Skeletal muscle satellite cell (primary cell): ENCODE results near the gene ARHGEF12. TPM values are rescaled to one million over a fixed set of nuclear protein-coding genes. Genes with fewer than 3 reads are reported as not detected.

ENCODE experiments used
- H3K27me3 ChIP-seq: 2 replicates; pipeline ENCODE4 v1.7.0; 2013; ENCODE audit warnings: low read length; ENCODE audit not compliant: control insufficient read depth, insufficient read depth
- H3K36me3 ChIP-seq: 2 replicates; pipeline ENCODE4 v1.7.0; 2013; ENCODE audit warnings: mild to moderate bottlenecking, control low read depth, low read length; ENCODE audit not compliant: insufficient read depth
- H3K4me1 ChIP-seq: 2 replicates; pipeline ENCODE4 v1.7.0; 2013; ENCODE audit warnings: low read length; ENCODE audit not compliant: control insufficient read depth, insufficient read depth
- H3K4me2 ChIP-seq: 2 replicates; pipeline ENCODE4 v1.7.0; 2013; ENCODE audit warnings: mild to moderate bottlenecking, low read length
- H3K4me3 ChIP-seq: 2 replicates; pipeline ENCODE4 v1.7.0; 2013; ENCODE audit warnings: low read length
- H3K9ac ChIP-seq: 2 replicates; pipeline ENCODE4 v1.7.0; 2013; ENCODE audit warnings: mild to moderate bottlenecking, low read depth, low read length, moderate library complexity
- H3K9me3 ChIP-seq: replicated peaks from 2 replicates; pipeline ENCODE4 v1.7.0; 2013; ENCODE audit warnings: mild to moderate bottlenecking, control low read depth, low read length
- total RNA-seq: library from RNA; depleted of rRNA; stranded (reverse); fragments of >200 nt; gene quantifications from 2 replicates; pipeline ENCODE4 v1.2.3, GENCODE V29; 2012; rRNA removed

The ARHGEF12 gene, protein sequence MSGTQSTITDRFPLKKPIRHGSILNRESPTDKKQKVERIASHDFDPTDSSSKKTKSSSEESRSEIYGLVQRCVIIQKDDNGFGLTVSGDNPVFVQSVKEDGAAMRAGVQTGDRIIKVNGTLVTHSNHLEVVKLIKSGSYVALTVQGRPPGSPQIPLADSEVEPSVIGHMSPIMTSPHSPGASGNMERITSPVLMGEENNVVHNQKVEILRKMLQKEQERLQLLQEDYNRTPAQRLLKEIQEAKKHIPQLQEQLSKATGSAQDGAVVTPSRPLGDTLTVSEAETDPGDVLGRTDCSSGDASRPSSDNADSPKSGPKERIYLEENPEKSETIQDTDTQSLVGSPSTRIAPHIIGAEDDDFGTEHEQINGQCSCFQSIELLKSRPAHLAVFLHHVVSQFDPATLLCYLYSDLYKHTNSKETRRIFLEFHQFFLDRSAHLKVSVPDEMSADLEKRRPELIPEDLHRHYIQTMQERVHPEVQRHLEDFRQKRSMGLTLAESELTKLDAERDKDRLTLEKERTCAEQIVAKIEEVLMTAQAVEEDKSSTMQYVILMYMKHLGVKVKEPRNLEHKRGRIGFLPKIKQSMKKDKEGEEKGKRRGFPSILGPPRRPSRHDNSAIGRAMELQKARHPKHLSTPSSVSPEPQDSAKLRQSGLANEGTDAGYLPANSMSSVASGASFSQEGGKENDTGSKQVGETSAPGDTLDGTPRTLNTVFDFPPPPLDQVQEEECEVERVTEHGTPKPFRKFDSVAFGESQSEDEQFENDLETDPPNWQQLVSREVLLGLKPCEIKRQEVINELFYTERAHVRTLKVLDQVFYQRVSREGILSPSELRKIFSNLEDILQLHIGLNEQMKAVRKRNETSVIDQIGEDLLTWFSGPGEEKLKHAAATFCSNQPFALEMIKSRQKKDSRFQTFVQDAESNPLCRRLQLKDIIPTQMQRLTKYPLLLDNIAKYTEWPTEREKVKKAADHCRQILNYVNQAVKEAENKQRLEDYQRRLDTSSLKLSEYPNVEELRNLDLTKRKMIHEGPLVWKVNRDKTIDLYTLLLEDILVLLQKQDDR (N-terminal part only)
- 43.0 and 53.2 TPM in 2 replicates for total RNA-seq

DNA sequence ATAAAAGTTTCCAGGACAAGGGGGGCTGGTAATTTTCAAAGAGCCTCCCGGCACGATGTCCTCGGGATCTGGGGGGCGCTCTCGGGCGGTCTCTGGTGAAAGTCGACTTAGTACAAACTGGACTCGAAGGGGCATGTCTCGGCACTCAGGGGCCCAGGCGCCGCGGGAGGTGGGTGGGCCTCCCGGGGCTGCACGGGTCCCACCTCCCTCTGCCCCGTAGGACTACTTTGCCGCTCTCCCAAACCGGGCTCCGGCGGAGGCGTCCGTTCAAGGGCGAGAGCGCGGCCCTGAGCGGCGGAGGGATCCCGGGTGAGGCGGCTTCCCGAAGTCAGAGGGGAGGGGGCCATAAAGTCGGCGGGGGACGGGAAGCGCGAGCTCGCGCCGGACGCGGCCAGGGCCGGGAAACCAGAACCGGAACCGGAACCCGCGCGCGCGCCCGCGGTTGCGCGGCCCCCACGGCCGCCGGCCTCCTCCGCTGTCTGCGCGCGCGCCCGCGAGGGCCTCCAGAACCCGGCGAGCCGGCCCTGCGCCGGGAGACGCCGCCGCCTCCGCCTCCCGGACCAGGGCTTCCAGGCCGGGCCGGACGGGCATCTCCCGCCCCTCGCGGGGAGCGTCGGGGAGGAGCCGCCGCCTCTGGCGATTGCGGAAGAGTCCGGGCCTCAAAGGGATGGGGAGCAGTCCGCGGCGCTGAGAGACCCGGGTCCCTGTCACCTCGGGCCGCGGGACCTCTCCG, at the start of gene ARHGEF12:
ARHGEF12 (plus strand) TSS at position 506 of the 733 bp plus-strand sequence. CDS start 831 bp downstream, outside the sequence.
- H3K4me2 ChIP-seq, result peak within 1 kb of the TSS; percentile 82
- H3K4me1 ChIP-seq, result peaks cover 50% of the 10 kb centered on the region
- H3K36me3 ChIP-seq, result no peaks in the 10 kb centered on the region
- no peaks in the 10 kb centered on the region for H3K9me3 ChIP-seq
- peak within 1 kb of the TSS; percentile 94 for H3K9ac ChIP-seq
- H3K4me3 ChIP-seq, result peak within 1 kb of the TSS; percentile 96
- no peaks in the 10 kb centered on the region for H3K27me3 ChIP-seq

GRCh38 chr11:120288021-120288420, 48.2 kb upstream of the ARHGEF12 start:
- H3K36me3 ChIP-seq, result no peaks in the 10 kb centered on the region
- no peak overlapping the region for H3K9ac ChIP-seq
- H3K9me3 ChIP-seq, result no peaks in the 10 kb centered on the region
- H3K4me1 ChIP-seq, result no peaks in the 10 kb centered on the region
- no peak overlapping the region for H3K4me3 ChIP-seq
- H3K27me3 ChIP-seq, result peaks cover 52% of the 10 kb centered on the region
- H3K4me2 ChIP-seq, result no peak overlapping the region

GRCh38 chr11:120289426-120289825, 46.8 kb upstream of the ARHGEF12 start:
- Histone ChIP-seq H3K9me3 (no peaks in the 10 kb centered on the region), H3K4me1 (no peaks in the 10 kb centered on the region), H3K27me3 (peaks cover 61% of the 10 kb centered on the region), H3K36me3 (no peaks in the 10 kb centered on the region), H3K4me3 (no peak overlapping the region), H3K4me2 (no peak overlapping the region), H3K9ac (no peak overlapping the region)

DNA sequence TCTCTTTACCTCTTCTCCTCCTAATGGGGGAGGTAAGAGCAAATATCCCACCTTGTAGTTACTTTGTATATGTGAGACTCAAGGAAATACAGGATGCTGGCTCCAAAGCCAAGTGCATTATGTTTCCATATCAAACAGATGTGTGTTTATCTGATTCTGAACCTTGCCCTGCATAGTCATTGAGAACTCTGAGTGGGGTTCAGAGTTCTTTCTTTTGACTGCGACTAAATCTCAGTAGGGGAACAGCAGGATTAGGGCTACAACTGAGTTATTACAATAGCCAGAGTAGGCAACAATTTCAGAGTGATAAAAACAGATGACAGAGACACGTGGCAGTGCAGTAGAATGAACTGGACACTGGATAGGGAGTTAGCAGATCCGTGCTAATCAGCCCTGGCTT, 45.3 kb upstream of the ARHGEF12 start:
- no peaks in the 10 kb centered on the region for H3K36me3 ChIP-seq
- no peaks in the 10 kb centered on the region for H3K9me3 ChIP-seq
- H3K4me2 ChIP-seq, result no peak overlapping the region
- no peaks in the 10 kb centered on the region for H3K4me1 ChIP-seq
- H3K4me3 ChIP-seq, result no peak overlapping the region
- no peak overlapping the region for H3K9ac ChIP-seq
- peaks cover 74% of the 10 kb centered on the region for H3K27me3 ChIP-seq

DNA sequence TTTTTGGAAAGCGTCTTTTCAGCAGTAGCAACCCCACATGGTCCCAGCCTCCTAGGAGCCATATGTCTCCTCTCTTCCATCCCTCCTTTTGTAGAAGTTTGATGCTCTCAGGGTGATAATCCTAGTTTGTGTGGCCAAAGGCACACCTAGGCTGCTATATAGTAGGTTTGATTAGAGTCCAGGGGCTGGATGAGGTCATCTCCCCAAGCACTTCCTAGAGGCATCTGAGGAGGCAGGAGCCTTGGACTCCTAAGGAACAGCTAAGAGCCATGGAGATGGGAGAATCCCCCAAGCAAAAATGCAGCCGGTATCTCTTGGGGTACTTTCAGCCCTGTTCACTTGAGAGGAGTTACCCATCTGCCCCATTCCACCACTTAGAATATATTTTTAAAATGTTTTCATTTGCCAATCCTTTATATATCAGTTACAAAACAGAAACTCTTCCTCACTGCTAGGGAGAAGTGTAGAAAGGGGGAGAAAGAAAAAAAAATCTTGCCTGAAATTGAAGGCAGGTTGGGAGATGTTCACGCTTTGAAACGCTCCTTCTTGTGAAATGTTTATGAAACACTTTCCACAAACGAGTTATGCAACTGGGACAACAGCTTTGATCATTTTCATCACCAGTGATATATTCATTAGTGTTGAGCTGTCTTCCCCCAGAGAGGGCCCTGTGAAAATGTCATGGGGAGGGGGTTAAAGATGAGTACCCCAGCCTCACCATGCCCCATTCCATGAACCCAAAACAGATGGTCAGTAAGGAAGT, 43.0 kb upstream of the ARHGEF12 start:
- Histone ChIP-seq H3K9me3 (no peaks in the 10 kb centered on the region), H3K36me3 (no peaks in the 10 kb centered on the region), H3K9ac (no peak overlapping the region), H3K27me3 (peaks cover 83% of the 10 kb centered on the region), H3K4me2 (no peak overlapping the region), H3K4me1 (no peaks in the 10 kb centered on the region), H3K4me3 (no peak overlapping the region)

- H3K4me3 ChIP-seq, result no peak overlapping the region
- H3K9ac ChIP-seq, result no peak overlapping the region
- no peaks in the 10 kb centered on the region for H3K9me3 ChIP-seq
- H3K27me3 ChIP-seq, result peaks cover 84% of the 10 kb centered on the region
- H3K4me2 ChIP-seq, result no peak overlapping the region
- no peaks in the 10 kb centered on the region for H3K4me1 ChIP-seq
- H3K36me3 ChIP-seq, result no peaks in the 10 kb centered on the region
Observed at GRCh38 chr11:120294096-120294495, 42.1 kb upstream of the ARHGEF12 start.

GRCh38 chr11:120295099-120295498, 41.1 kb upstream of the ARHGEF12 start:
- Histone ChIP-seq H3K9me3 (no peaks in the 10 kb centered on the region), H3K27me3 (peaks cover 82% of the 10 kb centered on the region), H3K4me1 (no peaks in the 10 kb centered on the region), H3K4me3 (no peak overlapping the region), H3K36me3 (no peaks in the 10 kb centered on the region), H3K9ac (no peak overlapping the region), H3K4me2 (no peak overlapping the region)

DNA sequence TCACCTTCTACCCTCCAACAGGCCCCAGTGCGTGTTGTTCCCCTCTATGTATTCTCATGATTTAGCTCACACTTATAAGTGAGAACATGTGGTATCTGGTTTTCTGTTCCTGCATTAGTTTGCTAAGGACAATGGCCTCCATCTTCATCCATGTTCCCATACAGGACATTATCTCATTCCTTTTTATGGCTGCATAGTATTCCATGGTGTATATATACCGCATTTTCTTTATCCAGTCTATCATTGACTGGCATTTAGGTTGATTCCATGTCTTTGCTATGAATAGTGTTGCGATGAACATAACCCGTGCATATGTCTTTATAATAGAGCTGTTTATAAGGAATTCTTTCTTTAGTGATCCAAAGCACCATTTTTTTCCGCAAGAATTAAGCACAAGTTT, 39.7 kb upstream of the ARHGEF12 start:
- Histone ChIP-seq H3K9ac (no peak overlapping the region), H3K27me3 (peaks cover 78% of the 10 kb centered on the region), H3K4me3 (no peak overlapping the region), H3K36me3 (no peaks in the 10 kb centered on the region), H3K4me1 (no peaks in the 10 kb centered on the region), H3K4me2 (no peak overlapping the region), H3K9me3 (no peaks in the 10 kb centered on the region)

GRCh38 chr11:120298461-120298860, 37.8 kb upstream of the ARHGEF12 start:
- Histone ChIP-seq H3K4me3 (no peak overlapping the region), H3K27me3 (peaks cover 70% of the 10 kb centered on the region), H3K36me3 (no peaks in the 10 kb centered on the region), H3K9ac (no peak overlapping the region), H3K4me1 (no peaks in the 10 kb centered on the region), H3K9me3 (no peaks in the 10 kb centered on the region), H3K4me2 (no peak overlapping the region)

- H3K36me3 ChIP-seq, result no peaks in the 10 kb centered on the region
- H3K9ac ChIP-seq, result no peak overlapping the region
- no peak overlapping the region for H3K4me2 ChIP-seq
- H3K4me1 ChIP-seq, result peaks cover 14% of the 10 kb centered on the region
- peaks cover 37% of the 10 kb centered on the region for H3K27me3 ChIP-seq
- no peaks in the 10 kb centered on the region for H3K9me3 ChIP-seq
- H3K4me3 ChIP-seq, result no peak overlapping the region
Observed at GRCh38 chr11:120302001-120302805, 34.0 kb upstream of the ARHGEF12 start.
